T-helper 1 cell (primary cell): ENCODE results near the gene SPRED2.

Experiments used
- DNase-seq, 5 donors: peaks; one replicate each; pipeline ENCODE4 v3.0.0-alpha.2; 2012 to 2020

SPRED2 gene

GRCh38 chr2:65300761-65301711, 131.4 kb downstream of the SPRED2 start:
- peak in 4 of 5 donors; percentile 35 to 87 (median 46) for DNase-seq

DNA sequence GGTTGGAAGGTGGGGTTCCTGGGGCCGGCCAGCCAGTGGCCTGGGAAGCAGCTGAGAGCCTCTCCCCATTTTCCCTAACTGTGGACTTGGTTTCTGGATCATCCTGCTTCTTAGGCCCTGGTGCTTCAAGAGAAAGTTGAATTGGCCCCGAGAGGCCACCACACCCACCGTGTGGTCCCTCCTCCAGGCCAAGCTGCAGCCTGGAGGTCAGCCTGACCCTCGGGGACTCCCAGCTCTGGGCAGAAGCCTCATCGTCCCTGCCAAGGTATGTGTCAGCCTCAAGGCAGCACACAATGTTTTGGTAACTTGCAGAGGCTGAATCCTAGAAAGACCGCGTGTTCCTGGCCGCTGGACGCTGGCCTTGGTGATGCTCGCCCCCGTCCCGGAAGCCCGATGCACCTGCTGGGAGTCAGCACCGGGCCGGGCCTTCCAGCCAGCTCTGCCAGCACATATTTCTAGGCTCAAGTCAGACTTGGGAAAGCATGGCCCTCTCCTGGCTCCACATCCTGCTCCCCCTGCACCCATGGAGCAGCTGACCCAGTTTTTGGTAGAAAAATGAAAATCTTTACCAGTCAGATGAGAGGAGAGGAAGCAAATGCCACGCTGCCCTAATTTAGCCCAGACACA, 132.2 kb downstream of the SPRED2 start:
- no peak for DNase-seq

DNA sequence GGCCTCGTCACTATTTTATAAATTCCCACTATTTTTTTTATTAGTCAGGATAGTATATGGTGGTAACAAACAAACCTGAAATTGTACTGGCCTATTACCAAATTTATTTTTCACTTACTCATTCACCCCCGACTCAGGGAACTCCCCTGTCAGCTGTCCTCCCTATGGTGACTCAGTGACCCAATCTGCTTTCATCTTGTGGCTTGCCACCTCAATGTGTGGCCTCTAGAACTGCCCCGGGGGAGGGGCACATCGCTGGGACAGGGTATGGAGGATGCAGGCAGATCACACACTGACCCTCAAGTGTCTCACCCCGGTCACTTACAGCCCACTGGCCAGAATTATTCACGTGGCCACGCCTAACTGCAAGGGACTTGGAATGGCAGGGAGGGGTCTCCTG, 133.2 kb downstream of the SPRED2 start:
- DNase-seq = peak in 1 of 5 donors; percentile 37

GRCh38 chr2:65298089-65298488, 134.3 kb downstream of the SPRED2 start:
- no peak for DNase-seq

GRCh38 chr2:65297544-65297943, 134.9 kb downstream of the SPRED2 start:
- DNase-seq = no peak

DNA sequence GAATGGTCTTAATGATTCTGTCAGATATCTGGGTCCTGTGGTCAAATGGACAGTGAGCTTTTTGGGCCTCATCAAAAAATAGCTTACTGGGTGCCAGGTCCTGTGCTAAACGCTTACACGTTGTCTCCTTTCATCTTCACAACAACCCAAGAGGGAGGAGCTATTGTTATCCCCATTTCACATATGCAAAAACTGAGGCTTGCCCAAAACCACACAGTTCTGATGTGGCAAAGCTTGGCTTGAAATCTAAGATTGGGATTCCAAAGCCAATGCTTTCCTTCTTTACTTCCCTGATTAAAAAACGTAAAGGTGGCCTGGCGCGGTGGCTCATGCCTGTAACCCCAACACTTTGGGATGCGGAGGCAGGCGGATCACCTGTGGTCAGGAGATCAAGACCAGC, 135.4 kb downstream of the SPRED2 start:
- no peak for DNase-seq

GRCh38 chr2:65294701-65295100, 137.7 kb downstream of the SPRED2 start:
- DNase-seq = no peak

GRCh38 chr2:65294136-65294535, 138.3 kb downstream of the SPRED2 start:
- no peak for DNase-seq

DNA sequence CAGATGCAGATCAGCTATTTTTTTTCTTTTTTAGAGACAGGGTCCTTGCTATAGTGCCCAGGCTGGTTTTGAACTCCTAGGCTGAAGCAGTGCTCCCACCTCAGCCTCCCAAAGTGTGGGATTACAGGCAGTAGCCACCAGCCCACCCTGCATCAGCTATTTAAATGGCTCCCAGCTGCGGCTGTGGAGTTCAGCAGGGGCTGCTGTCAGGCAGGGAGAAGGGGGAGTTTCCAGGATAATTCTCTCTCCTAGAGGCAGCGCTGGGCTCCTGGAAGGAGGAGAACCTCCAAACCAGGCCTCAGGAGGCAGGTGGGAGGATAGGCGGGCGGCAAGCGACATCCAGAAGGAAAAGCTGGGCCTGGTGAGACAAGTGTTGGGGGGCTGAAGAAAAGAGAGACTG, 139.0 kb downstream of the SPRED2 start:
- no peak for DNase-seq

- no peak for DNase-seq
Observed at GRCh38 chr2:65292461-65293011, 139.9 kb downstream of the SPRED2 start.

DNA sequence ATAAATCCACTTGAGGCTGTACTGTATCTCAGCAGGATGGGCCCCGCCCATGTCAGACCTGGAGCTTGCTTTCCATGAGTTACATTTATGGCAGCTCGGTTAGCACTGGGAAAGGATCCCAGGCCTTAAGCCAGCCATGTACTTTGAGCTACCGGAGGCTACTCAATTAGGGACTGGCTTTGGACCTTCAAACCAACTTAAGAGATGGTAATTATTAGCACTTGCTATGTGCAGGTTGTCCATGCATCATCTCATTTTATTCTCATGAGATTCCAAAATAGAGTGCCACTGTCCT, 140.3 kb downstream of the SPRED2 start:
- no peak for DNase-seq

DNA sequence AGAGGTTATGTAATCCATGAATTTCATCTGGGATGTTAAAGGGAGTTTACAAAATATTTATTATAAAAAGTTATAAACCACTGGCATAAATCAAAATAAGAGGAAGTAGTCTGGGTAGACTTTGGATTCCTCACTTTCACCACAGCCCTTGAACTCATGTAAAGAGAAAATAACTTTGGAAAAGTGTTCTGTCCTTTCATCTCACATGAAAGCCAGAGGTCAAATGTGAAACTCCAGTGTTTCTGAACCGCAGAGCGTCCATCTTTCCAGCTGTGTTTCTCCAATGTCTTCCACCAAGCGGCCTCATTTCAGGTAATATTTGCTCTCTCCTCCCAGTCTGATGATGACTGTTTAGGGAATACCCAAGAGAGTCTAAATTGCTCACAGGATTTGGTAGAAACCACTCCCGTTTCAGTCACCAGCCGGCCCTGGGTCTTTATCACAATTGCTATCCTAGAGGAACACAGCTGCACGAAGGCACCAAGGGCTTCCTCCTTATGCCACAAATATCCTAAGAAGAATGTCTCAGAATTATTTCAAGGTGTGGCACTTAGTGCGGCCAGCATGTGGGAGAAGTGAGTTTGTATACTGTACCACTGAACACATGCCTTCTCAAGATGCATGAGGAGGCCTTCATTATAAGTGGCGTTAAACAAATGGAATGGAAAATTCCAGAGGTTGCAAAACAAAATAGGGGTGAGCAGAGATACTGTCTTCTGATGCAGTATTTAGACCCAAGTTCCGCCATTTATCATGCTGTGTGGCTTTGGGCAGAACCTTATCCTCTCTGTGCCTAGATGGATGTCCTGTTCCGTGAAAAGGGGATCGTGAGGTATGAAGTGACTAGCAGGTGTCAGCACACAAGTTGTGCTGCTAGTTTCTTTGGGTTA, 140.9 kb downstream of the SPRED2 start:
- DNase-seq = no peak

DNA sequence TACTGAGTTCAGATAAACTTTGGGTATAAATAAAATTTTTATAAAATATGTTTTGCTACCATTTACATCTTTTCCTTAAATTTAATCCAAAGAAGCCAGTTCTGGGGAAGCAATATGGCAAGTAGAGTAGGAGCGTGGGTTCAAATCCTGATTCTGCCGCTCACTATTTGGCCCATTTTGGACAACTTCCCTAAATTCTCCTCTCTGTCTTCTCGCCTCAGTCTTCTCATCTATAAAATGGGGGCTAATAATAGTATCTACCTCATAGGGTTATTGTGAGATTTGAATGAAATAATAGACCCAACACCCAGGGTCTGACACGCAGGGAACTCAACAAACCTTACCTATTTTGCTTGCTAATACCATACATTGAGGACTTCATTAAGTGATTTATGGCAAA, 145.0 kb downstream of the SPRED2 start:
- DNase-seq = no peak

DNA sequence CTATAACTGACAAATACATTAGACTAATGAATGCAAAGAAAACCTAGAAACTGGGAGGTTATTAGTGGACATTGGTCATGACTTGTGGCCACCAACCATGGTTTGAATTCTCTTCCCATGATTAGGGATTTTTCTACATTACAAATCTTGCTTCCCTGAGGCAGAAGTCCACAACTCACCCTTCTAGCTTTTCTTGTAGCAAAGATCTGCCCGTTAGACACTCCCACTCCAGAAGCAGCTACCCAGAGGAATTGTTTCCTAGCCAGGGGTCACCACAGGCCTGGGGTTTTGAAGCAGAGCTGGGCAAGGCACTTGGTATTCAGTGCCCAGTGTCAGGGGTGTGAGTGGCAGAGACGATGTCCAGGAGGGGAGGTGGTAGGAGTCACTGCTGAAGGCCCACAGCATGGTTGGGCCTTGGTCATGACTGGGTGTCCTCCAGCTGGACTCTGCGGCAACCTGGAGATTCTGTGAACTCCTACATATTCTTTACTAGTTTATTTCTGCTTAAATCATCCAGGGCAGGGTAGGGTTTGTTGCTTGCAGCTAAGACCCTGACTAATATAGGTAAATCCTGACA, 149.8 kb downstream of the SPRED2 start:
- no peak for DNase-seq

GRCh38 chr2:65281627-65282351, 150.6 kb downstream of the SPRED2 start:
- DNase-seq = no peak

DNA sequence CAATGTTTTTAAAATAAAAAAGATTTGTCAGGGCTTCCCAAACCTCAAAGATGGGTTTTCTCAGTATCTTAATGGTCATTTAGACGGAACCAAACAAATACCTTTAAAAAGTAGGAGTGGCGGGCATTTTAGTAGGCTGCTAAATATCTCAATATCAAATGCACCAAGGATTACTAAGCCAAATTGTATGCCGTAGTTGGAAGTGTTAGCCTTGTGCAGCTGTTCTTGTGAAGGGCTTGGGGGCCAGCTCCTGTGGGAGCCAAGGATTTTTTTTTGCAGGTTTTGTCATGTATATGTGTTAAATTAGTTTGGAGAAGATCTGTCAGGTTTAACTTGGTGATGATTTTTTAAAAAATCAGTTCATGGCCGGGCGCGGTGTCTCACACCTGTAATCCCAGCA, 152.6 kb downstream of the SPRED2 start:
- no peak for DNase-seq

DNA sequence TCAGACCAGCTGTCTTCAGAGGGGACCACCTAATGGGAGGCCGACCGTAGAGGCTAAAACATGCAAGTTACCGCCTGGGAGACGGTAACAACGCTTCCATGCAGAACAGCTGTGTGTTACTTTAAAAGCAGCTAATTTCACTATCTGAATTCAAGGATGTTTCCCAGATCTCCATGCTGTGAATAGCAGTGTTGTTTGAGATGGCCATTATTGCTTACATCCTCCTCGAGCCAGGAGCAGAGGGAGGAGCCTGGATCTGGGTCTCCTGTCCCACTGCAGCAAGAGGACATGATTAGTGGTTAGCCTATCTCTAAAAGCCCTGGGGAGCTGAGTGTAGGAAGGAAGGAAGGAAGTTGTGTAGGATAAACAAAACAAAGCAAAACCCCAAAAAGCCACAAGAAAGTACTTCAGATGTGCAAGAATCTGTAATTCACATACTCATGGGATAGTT, 153.8 kb downstream of the SPRED2 start:
- no peak for DNase-seq

- no peak for DNase-seq
Observed at GRCh38 chr2:65277791-65278483, 154.5 kb downstream of the SPRED2 start.

DNA sequence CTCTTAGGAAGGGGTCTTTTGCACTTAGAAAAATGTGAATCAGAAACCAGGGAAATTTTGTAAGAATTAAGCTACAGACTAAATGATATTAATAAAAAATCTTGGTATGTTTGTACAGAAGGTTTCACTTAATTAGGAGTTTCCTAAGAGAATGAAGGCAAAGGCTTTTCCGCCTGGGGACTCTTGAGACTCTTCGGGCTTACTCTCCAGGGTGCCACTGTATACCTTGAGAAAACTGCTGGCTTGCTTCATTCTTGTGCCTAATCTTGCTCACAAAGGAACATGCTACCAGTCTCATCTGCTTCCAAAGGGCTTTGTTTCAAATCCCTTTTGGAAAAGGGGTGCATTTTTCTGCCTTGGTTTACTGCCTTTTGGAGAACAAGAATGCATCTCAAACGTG, 155.3 kb downstream of the SPRED2 start:
- DNase-seq = no peak

DNA sequence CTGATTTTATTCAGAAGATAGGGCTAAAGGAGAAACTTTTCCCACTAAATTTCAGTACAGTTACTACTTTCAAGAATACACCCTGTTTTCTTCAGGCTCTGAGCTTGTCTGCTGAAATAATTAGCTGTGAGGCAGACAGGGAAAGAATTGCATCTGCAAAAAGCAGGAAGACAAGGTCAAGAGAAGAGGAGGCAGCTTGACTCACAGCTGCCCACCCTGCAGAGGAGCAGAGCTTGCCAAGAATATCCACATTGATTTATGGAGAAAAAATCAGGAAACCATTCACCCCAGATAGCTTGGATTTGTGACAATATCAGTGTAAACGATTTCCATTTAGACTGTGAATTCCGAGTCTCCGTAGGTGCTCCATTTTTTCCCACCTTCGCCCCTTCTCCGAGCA, 155.8 kb downstream of the SPRED2 start:
- no peak for DNase-seq
